Ureter (tissue), 1 donor: ENCODE measurements around the gene LRSAM1. TPM values are rescaled to one million over a fixed set of nuclear protein-coding genes. Genes with fewer than 3 reads are reported as not detected.
"Not testable (repeated sequence)": the region's sequence is repeated elsewhere in the genome, so short reads cannot be mapped to it uniquely, and the experiment has no call there.

Experiments used
- DNase-seq: peaks from one replicate; pipeline ENCODE4 v3.0.0-alpha.2; 2020; ENCODE audit warnings: low spot score
- total RNA-seq: library from RNA; stranded (reverse); gene quantifications from one replicate; pipeline ENCODE4 v1.2.4, GENCODE V29; 2023
- donor health status: DM: yes; HTN: yes; CAD: no.

The LRSAM1 gene
- total RNA-seq, 1 donor from 2014 or later = 30.4 TPM

- DNase-seq = no peak
Observed at GRCh38 chr9:127457191-127457878, 6.0 kb downstream of the LRSAM1 start.

- DNase-seq = no peak
Observed at GRCh38 chr9:127458921-127459320, 7.6 kb downstream of the LRSAM1 start.

- DNase-seq = no peak
Observed at GRCh38 chr9:127463382-127463781, 12.1 kb downstream of the LRSAM1 start.

GRCh38 chr9:127463911-127464310 is 12.6 kb downstream of the LRSAM1 start:
- no peak for DNase-seq

GRCh38 chr9:127466407-127466917 is 15.2 kb downstream of the LRSAM1 start:
- DNase-seq = not testable (repeated sequence)

GRCh38 chr9:127467621-127468020 is 16.3 kb downstream of the LRSAM1 start:
- DNase-seq = no peak

- no peak for DNase-seq
Observed at GRCh38 chr9:127470662-127471061, 19.4 kb downstream of the LRSAM1 start.

- no peak for DNase-seq
Observed at GRCh38 chr9:127473501-127473900, 22.2 kb downstream of the LRSAM1 start.

GRCh38 chr9:127473932-127474331 is 22.6 kb downstream of the LRSAM1 start:
- no peak for DNase-seq

GRCh38 chr9:127474592-127474991 is 23.3 kb downstream of the LRSAM1 start:
- no peak for DNase-seq

- DNase-seq = no peak
Observed at GRCh38 chr9:127479507-127480081, 28.3 kb downstream of the LRSAM1 start.

- no peak for DNase-seq
Observed at GRCh38 chr9:127482662-127483061, 31.4 kb downstream of the LRSAM1 start.

- DNase-seq = no peak
Observed at GRCh38 chr9:127485995-127486394, 34.7 kb downstream of the LRSAM1 start.

- DNase-seq = no peak
Observed at GRCh38 chr9:127488946-127489345, 37.6 kb downstream of the LRSAM1 start.

- no peak for DNase-seq
Observed at GRCh38 chr9:127489471-127490115, 38.3 kb downstream of the LRSAM1 start.

- DNase-seq = no peak
Observed at GRCh38 chr9:127490535-127491230, 39.4 kb downstream of the LRSAM1 start.

- DNase-seq = no peak
Observed at GRCh38 chr9:127491516-127491915, 40.2 kb downstream of the LRSAM1 start.

GRCh38 chr9:127492616-127493015 is 41.3 kb downstream of the LRSAM1 start:
- no peak for DNase-seq

GRCh38 chr9:127493592-127494303 is 42.4 kb downstream of the LRSAM1 start:
- no peak for DNase-seq

GRCh38 chr9:127494304-127494702 is 43.0 kb downstream of the LRSAM1 start:
- no peak for DNase-seq

- DNase-seq = no peak
Observed at GRCh38 chr9:127495884-127496555, 44.7 kb downstream of the LRSAM1 start.
